Measurements from ENCODE around the gene C14orf132.

C14orf132 gene

DNA sequence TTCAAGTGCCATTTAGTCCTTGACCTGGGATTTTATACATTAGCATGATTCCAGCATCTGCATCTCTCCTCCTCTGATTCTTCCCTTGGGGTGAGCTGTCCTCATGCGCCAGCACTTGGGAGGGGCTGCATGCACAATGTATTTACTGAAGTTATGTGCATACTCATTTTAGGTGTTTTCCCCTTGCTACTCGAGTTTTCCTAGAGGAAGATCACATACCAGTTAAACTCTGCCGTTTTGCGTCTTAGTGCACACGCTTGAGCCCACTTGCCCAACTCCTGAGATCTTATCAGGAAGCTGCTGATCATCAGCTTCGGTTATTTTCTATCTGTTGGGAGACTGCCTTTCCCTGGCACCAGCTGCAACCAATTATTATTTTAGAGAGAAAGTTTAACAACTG, 78.8 kb downstream of the C14orf132 start:
- TF ChIP-seq, protein P1, sequence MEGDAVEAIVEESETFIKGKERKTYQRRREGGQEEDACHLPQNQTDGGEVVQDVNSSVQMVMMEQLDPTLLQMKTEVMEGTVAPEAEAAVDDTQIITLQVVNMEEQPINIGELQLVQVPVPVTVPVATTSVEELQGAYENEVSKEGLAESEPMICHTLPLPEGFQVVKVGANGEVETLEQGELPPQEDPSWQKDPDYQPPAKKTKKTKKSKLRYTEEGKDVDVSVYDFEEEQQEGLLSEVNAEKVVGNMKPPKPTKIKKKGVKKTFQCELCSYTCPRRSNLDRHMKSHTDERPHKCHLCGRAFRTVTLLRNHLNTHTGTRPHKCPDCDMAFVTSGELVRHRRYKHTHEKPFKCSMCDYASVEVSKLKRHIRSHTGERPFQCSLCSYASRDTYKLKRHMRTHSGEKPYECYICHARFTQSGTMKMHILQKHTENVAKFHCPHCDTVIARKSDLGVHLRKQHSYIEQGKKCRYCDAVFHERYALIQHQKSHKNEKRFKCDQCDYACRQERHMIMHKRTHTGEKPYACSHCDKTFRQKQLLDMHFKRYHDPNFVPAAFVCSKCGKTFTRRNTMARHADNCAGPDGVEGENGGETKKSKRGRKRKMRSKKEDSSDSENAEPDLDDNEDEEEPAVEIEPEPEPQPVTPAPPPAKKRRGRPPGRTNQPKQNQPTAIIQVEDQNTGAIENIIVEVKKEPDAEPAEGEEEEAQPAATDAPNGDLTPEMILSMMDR (IDR thresholded peaks at IDR 0.05), result no peak

DNA sequence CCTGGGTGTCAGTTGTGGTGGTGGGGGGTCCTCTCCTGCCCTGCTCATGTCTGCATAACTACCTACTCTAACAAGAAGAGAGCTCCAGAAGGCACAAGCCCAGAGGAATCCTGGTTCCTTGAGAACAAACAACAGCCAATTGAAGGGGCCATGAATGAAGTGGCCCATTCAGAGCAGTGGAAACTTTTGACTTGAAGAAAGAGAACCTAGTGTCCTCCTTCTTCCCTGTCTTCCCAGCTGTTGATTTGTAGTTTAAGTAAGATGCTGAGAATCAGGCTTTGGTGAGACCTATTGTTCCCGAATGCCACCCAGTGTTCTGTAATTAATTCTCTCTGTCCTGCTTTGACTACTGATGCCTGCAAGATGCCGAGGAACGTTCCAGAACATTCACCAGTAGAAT, 79.2 kb downstream of the C14orf132 start:
- TF ChIP-seq, protein P1 (IDR thresholded peaks at IDR 0.05), result no peak

DNA sequence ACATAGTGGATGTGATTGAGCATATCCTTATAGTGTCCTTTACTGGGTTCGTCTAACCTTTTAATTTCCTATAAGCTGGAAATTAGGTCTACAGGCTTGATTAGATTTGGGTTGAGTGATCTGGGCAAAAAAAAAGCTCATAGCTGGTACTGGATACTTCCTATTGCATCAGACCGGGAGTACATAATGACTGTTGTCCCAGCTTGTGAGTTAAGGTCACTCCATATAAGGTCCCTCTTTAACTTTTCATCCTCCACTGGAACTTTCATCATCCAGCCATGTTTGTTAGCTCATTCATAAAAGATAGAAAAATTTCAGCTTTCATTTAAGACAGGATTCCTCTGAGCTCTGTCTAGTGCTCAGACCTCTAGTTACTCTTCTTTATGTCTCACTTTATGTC, 80.8 kb downstream of the C14orf132 start:
- TF ChIP-seq, protein P1 (IDR thresholded peaks at IDR 0.05), result no peak

DNA sequence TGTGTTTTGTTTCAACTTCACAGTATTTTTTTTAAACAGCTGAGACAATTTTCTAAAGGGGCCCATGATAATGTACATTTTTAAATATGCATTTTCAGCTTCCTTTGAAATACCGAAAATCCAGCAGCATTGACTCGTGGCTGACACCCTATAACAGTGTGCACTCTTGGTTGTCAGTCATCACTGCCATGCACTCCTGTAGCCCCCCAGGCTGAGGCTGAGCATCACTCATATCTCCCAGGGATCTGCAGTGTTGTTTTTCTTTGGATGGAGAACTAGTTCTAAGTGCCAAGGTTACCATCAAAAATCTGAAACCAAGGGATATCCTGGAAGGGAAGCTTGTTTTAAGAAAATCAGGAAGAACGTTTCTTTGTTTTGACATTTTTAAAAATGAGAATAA, 81.2 kb downstream of the C14orf132 start:
- TF ChIP-seq, protein P1 (IDR thresholded peaks at IDR 0.05), result no peak

DNA sequence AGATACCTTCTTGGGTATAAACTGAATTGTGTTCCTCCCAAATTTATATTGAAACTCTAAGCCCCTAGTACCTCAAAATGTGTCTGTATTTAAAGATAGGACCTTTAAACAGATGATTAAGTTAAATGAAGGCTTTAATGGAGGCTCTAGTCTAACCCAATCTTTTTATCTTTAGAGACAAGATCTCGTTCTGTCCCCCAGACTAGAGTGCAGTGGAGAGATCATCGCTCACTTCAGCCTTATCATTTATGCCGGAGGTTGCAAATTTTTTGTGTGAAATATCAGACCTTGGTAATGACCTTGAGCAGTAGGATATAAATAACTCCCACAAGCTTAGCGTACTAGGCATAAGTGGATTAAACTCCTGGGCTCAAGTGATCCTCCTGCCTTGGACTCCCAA, 81.8 kb downstream of the C14orf132 start:
- TF ChIP-seq, protein P1 (IDR thresholded peaks at IDR 0.05), result no peak

DNA sequence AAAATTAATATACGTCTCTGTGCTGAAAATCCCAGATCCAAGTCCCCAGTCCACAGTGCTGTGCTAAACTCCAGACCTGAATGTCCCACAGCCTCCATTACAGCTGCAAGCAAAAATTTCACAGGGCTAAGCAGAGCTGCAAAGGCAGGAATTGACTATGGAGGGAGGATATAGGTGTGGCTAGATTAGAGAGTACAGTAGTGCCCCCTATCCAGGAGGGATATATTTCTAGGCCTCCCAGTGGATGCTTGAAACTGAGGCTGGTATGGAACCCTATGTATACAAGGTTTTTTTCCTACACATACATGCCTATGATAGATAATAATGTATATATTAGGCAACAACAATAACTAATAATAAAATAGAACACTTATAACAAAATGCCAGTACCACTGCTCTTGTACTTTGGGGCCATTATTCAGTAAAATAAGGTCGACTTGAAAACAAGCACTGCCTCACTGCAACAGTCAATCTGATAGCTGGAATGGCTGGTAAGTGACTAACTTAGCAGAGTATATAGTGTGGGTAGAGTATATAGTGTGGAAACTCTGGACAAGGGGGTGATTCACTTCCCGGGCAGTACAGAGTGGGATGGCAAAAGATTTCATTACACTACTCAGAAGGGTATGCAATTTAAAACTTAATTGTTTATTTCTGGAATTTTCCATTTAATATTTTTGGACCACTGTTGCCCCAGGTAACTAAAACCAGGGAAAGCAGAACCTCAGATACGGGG, 82.7 kb downstream of the C14orf132 start:
- TF ChIP-seq, protein P1 (IDR thresholded peaks at IDR 0.05), result no peak

DNA sequence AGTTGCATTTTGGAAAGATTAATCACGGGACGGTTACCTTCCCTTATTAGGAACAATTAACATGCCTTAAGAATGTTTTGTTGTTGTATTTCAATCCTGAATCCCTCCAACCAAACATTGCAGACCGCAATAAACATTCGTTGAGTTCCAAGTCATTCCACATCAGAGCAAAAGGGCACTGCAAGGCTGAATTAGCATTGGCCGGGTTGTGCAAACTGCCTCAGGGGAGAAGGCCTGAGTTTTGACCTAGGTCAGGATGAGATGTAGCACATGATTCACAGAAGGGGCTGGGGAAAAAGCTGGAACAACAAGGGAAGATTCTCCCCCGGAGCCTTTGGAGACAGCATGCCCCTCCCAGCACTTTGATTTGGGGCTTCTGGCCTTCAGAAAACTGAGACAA, 83.3 kb downstream of the C14orf132 start:
- TF ChIP-seq, protein P1 (IDR thresholded peaks at IDR 0.05), result no peak

DNA sequence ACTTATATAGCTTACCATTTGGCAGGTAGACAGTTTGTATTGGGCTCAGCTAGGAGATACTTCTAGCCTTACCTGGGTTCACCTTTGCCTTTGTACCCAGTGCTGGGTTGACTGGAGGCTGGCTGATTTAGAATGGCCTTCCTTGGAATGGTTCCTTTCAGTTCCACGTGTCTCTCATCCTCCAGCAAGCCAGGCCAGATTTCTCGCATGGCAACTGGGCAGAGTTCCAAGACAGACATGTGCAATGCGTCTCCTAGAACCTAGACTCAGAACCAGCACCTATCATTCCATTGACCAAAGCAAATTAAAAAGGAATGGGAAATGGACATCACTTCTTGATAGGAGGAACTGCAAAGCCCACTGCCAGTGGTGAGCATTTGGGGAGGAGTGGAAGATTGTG, 86.4 kb downstream of the C14orf132 start:
- TF ChIP-seq, protein P1 (IDR thresholded peaks at IDR 0.05), result no peak

Data from LNCAP (cell line).